Measurements from ENCODE around the gene SETBP1.

The SETBP1 gene

DNA sequence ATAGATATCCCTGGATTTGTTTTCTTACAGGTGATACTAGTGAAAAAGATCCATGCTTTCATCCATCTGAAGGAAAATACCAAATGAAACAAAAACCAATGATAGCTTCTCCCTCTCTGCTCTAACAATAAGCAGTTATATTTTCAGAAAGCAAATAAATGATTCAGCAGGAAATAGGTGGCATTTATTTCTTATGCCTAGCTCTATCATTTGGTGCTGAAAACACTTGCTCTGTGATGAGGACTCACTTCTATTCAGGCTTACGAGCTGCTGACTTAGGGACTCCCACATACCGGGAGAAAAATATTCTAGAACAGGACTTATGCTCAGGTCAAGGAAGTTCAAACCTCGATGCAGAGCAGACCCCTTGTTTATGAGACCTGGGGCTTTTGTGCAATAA is 142.6 kb downstream of the SETBP1 start:
- no peak for DNase-seq

DNA sequence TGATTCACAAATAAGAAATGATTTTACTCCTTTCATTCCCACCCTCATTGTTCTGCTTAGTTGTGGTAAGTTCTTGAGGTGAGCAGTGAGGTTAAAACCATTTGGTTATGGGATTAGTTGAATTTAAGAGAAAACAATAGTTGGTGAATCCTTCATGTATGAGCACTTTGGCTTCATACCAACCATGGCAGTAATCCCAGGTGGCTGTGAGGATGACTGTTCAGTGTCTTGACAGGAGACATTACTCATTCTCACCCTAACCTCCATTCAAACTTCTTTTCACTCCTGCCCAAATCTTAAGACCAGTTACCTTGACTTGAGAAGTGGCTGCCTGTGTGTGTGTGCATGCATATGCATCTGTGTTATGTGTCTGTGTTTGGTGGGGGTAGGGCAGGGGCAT is 143.1 kb downstream of the SETBP1 start:
- no peak for DNase-seq

- no peak for DNase-seq
These were observed 144.2 kb downstream of the SETBP1 start for GRCh38 chr18:44824884-44825283.

DNA sequence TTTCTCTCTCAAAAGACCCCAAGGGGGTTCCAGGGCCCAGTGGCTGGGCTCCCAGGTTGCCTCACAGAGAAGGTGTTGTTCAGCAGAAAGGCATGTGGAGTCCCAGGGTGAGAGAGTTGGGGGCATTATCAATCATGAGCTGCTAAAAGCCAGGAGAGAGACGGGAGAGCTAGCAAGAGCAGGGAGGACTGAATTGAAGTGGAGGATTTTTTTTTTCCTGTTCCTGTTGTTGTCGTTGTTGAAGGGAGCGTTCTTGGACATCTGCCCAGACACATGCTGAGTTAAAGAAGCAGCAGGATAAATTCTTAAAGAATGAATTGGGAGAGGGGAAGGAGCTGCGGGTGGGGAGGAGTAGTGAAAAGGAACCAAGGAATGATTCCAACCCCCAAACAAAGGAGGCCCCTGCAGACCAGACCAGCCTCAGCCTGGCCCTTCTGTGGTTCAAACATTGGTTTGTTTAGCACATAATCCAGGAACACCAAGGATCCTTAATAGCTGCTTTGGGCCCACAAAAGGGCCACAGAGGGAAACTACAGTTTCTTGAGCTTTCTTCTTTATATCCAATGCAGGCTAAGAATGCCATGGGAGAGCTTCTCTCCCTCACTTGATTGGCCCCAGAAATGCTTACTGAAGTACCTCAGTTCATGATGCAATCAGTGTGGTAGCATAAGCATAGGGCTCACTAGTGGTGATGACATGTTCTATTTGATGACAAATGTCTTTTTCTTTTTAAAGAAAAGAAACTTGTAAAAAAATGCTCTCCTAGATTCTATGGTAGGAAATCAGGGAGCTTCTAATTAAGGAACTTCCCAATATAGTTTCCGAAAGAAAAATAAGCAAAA is 146.0 kb downstream of the SETBP1 start:
- no peak for DNase-seq

DNA sequence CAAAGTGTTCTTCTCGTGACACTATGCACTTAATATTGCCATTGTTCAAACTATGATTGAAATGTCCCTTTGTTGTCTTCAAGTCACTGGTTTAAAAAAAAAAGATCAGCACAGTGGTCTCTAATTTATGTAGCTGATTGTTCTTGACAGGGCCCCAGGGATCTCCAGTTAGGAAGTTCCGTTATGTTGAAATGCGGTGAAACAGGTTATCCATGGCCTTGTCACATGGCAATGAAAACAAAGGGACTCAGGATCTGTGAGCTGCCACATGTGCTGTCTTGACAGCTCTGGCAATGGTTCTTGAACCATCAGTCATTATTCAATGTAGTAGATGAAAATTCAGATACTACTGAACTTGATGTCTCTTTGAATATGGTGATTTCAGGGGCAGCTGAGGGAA is 147.4 kb downstream of the SETBP1 start:
- DNase-seq = no peak

GRCh38 chr18:44830581-44830980 is 149.9 kb downstream of the SETBP1 start:
- no peak for DNase-seq

- DNase-seq = no peak
These were observed 153.1 kb downstream of the SETBP1 start for GRCh38 chr18:44833786-44834185.

GRCh38 chr18:44834867-44835469 is 154.3 kb downstream of the SETBP1 start:
- no peak for DNase-seq

DNA sequence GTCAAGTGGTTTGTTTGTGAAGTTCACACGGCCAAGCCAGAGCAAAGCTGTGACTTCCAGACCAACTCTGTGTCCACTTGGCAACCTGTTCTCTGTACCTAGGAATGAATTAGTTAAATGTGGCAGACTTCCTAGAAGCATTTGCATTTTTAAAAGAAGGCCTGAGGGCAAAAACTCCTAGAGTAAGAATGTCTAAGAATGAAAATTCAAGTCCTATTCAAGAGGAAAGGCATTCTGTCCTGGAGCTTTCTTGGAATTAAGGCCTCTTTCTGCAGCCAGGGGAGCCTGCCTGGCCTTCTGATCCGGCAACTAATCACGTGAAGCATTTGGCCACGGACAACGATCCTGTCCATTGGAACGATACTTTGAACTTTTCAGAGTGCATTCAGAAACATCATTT is 155.0 kb downstream of the SETBP1 start:
- no peak for DNase-seq

- DNase-seq = no peak
These were observed 155.6 kb downstream of the SETBP1 start for GRCh38 chr18:44836263-44836662.

DNA sequence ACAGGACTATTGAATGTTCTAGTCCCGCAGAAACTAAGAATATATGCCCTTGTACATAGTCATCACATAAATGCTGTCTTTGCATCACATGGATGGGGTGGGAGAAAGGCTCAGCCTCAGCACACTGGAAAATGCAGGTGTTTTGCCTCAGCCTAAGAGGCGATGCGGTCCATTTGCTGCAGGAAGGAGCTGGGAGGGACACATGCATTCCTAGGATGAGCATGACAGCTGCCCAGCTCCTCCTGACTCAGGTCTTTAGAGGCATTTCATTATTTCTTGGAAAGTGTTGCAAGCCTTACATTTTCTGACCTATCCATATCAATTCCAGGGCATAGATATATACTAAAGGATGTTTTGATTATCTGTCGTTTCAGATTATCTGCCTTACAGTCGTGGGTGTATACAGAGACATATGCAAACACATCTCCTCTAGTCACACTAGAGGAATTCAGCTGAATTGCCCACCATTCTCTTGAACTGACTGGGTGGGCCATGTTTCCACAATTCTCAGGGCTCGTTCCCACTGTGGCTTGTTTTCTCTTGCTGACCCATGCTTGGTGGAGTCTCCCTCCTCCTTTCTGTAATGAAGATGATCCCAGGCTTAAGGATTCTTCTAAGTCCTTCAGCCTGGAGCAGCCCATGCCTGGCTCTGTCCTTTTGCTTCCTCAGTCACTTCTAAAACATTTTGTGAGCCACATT is 156.9 kb downstream of the SETBP1 start:
- DNase-seq = no peak

- no peak for DNase-seq
These were observed 158.4 kb downstream of the SETBP1 start for GRCh38 chr18:44838971-44839666.

- DNase-seq = no peak
These were observed 159.5 kb downstream of the SETBP1 start for GRCh38 chr18:44840058-44840790.

- DNase-seq = no peak
These were observed 160.5 kb downstream of the SETBP1 start for GRCh38 chr18:44841221-44841620.

GRCh38 chr18:44841752-44842587 is 161.3 kb downstream of the SETBP1 start:
- DNase-seq = no peak

- no peak for DNase-seq
These were observed 162.1 kb downstream of the SETBP1 start for GRCh38 chr18:44842588-44843412.

GRCh38 chr18:44844486-44844885 is 163.8 kb downstream of the SETBP1 start:
- DNase-seq = no peak

DNA sequence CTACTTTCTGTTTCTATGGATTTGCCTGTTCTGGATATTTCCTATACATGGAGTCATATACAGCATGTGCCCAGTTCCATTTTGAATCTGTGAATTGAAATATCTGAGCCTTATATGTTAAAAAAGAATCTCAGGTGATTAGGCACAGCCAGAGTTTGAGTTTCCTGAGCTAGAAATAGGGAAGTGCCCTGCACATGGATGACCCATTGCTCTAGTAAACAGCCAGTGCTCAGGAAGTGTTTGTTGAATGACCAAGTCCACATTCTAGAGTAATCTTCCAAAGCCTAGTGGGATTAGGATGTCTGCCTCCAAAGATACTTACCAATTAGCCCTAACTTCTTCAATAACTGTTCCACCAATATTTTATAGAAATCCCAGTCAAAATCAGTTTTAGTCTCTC is 165.8 kb downstream of the SETBP1 start:
- DNase-seq = no peak

DNA sequence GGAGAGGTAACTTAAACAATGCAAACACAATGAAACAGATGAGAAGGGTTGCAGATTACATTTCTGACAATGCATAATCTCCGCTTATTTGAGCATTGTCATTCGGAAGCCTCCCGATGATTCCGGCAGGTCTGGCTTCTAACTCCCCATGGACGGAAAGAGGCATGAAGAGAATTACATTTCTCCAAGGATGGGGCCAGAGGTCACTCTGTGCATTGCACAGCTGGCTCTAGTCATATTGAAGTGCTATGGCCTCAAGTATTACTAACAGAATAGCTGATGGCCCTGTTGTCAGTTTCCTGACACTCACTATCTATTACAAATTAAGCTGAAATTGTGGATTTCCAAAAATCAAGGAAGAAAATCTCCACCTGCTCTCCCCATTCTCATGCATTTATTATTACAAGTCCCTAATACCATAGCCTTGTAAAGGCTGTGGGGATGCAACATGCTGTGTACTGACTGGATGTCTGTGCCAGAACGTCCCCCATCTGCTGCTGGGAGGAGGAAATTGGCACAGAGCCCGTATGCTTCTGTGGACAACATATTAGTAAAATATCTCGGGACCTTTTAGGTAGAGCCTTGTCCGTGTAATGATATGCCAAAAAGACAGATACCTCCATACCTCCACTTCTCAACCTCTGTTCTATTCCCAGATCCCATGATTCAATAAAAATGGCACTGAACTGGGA is 168.1 kb downstream of the SETBP1 start:
- no peak for DNase-seq

DNA sequence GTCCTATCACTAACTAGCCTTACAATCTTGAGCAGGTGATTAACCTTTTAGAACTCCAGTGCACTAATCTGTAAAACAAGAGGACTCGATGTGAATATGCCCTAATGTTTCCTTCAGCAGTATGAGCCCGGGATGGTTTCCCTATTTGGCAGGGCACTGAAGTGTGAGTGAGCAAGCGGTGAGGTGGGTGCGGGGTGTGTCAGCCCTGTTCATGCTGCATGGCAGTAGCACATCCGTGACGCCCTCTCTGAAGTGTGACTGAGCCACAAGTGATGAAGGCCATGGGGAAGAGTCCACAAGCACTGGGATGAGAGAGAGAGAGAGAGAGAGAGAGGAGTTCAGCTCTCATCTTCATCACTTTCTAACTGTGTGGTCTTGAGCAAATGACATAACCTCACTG is 168.7 kb downstream of the SETBP1 start:
- DNase-seq = no peak

Measured in NCI-H1930 (cell line).